Ishikawa (cell line): ENCODE data around the gene TIMP3.

Source experiments
- CEBPB ChIP-seq: IDR thresholded peaks from 2 replicates; pipeline ENCODE4 v1.6.1; 2012
- CREB1 ChIP-seq: IDR thresholded peaks from 2 replicates; pipeline ENCODE4 v1.6.1; 2012; ENCODE audit warnings: low read depth
- EGR1 ChIP-seq: IDR thresholded peaks from 2 replicates; pipeline ENCODE4 v1.6.1; 2012
- EP300 ChIP-seq: IDR thresholded peaks from 2 replicates; pipeline ENCODE4 v1.6.1; 2012; ENCODE audit warnings: borderline replicate concordance
- NFIC ChIP-seq: IDR thresholded peaks from 2 replicates; pipeline ENCODE4 v1.6.1; 2012
- RAD21 ChIP-seq: IDR thresholded peaks from 2 replicates; pipeline ENCODE4 v1.6.1; 2012; ENCODE audit warnings: low read depth
- REST ChIP-seq: IDR thresholded peaks from 2 replicates; pipeline ENCODE4 v1.6.1; 2012; ENCODE audit warnings: low read depth, mild to moderate bottlenecking
- TAF1 ChIP-seq: IDR thresholded peaks from 2 replicates; pipeline ENCODE4 v1.6.1; 2012; ENCODE audit warnings: low read depth, mild to moderate bottlenecking
- ZBTB7A ChIP-seq: IDR thresholded peaks from 2 replicates; pipeline ENCODE4 v1.6.1; 2012; ENCODE audit warnings: low read depth

- no peak for TF ChIP-seq RAD21
- no peak for TF ChIP-seq NFIC
- no peak for TF ChIP-seq TAF1
- TF ChIP-seq EP300 = no peak
- no peak for TF ChIP-seq REST
- no peak for TF ChIP-seq CREB1
- TF ChIP-seq ZBTB7A = no peak
- no peak for TF ChIP-seq EGR1
- no peak for TF ChIP-seq CEBPB
Observed at GRCh38 chr22:32760396-32760795, 41.1 kb upstream of the TIMP3 start.
